B cell (primary cell): ENCODE results near the gene FKBP2. TPM values are rescaled to one million over a fixed set of nuclear protein-coding genes. Genes with fewer than 3 reads are reported as not detected.

Experiments used
- ATAC-seq: fragments of 200-7000 bp; cut with Tn5 transposase; one replicate; pipeline ENCODE4 v1.10.0; 2021; ENCODE audit warnings: low read depth, mild to moderate bottlenecking, moderate number of reproducible peaks, moderate library complexity
- CTCF ChIA-PET: fragments of 350-600 bp; sonication (Branson Sonifier 250); formaldehyde crosslinking; loops from one replicate; lab custom pipeline; 2021; ENCODE audit warnings: antibody characterized with exemption, inconsistent platforms; lab: Charles Lee
- POLR2A ChIA-PET: fragments of 350-600 bp; sonication (Branson Sonifier 250); formaldehyde crosslinking; loops from one replicate; lab custom pipeline; 2021; ENCODE audit warnings: antibody characterized with exemption; lab: Charles Lee
- DNase-seq: peaks from one replicate; pipeline ENCODE4 v3.0.0; 2013
- H2AFZ ChIP-seq: 2 replicates; pipeline ENCODE4 v1.6.1; 2012; ENCODE audit warnings: mild to moderate bottlenecking, low read depth, low read length; ENCODE audit not compliant: insufficient read depth, poor library complexity, severe bottlenecking
- H3K27ac ChIP-seq, 2 donors: 1 replicate in 1 of 2; 2 replicates in 1 of 2; pipeline ENCODE4 v1.5.1; 2012 to 2013; ENCODE audit warnings: low read length in 2 of 2, mild to moderate bottlenecking in 2 of 2, moderate library complexity in 1 of 2
- H3K27me3 ChIP-seq, 4 experiments: fragments of 200-600 bp in 1 of 4; sonication (generic) in 1 of 4; replicated peaks in 1 of 4; 1 replicate in 2 of 4; 2 replicates in 2 of 4; pipeline versions ENCODE4 v1.6.1 to v1.7.0; 2013 to 2016; ENCODE audit warnings: low read length in 3 of 4, mild to moderate bottlenecking in 2 of 4, mixed read lengths in 1 of 4, moderate library complexity in 1 of 4; ENCODE audit not compliant: insufficient read depth in 4 of 4, control insufficient read depth in 3 of 4; ENCODE audit errors: control extremely low read depth in 1 of 4
- H3K36me3 ChIP-seq, 2 experiments: replicated peaks in 1 of 2; 1 replicate in 1 of 2; 2 replicates in 1 of 2; pipeline versions ENCODE4 v1.6.1 to v1.7.1; 2013; ENCODE audit warnings: low read length in 1 of 2; ENCODE audit not compliant: insufficient read depth in 2 of 2, control insufficient read depth in 1 of 2; ENCODE audit errors: control extremely low read depth in 1 of 2, extremely low read depth in 1 of 2
- H3K4me1 ChIP-seq, 2 donors: fragments of 200-600 bp in 1 of 2; sonication (generic) in 1 of 2; 1 replicate in 1 of 2; 2 replicates in 1 of 2; pipeline versions ENCODE4 v1.5.1 to v1.6.1; 2013 to 2017; ENCODE audit warnings: low read length in 2 of 2; ENCODE audit not compliant: control insufficient read depth in 2 of 2, insufficient read depth in 2 of 2
- H3K4me2 ChIP-seq: replicated peaks from 2 replicates; pipeline ENCODE3; 2012; ENCODE audit warnings: mild to moderate bottlenecking, low read depth, low read length; ENCODE audit not compliant: poor library complexity, severe bottlenecking
- H3K4me3 ChIP-seq, 5 experiments: fragments of 200-600 bp in 1 of 5; sonication (generic) in 1 of 5; 1 replicate in 3 of 5; 2 replicates in 2 of 5; pipeline versions ENCODE4 v1.5.1 to v1.7.0; 2011 to 2016; ENCODE audit warnings: low read length in 4 of 5, mild to moderate bottlenecking in 4 of 5, low read depth in 2 of 5, control low read depth in 1 of 5, moderate library complexity in 1 of 5; ENCODE audit not compliant: insufficient read depth in 1 of 5; ENCODE audit errors: control extremely low read depth in 1 of 5, extremely low read depth in 1 of 5
- H3K79me2 ChIP-seq: fragments of 200-600 bp; sonication (generic); one replicate; pipeline ENCODE4 v1.6.0; 2016; ENCODE audit warnings: low read length; ENCODE audit not compliant: control insufficient read depth, insufficient read depth
- H3K9ac ChIP-seq: fragments of 200-600 bp; sonication (generic); 2 replicates; pipeline ENCODE4 v1.6.1; 2017; ENCODE audit warnings: mild to moderate bottlenecking, low read length, moderate library complexity
- H3K9me3 ChIP-seq, 3 donors: one replicate each; pipeline versions ENCODE4 v1.6.1 to v1.7.1; 2013; ENCODE audit warnings: low read length in 2 of 3; ENCODE audit not compliant: control insufficient read depth in 2 of 3, insufficient read depth in 1 of 3; ENCODE audit errors: control extremely low read depth in 1 of 3
- H4K20me1 ChIP-seq: 2 replicates; pipeline ENCODE4 v1.6.0; 2012; ENCODE audit warnings: mild to moderate bottlenecking, low read length; ENCODE audit not compliant: insufficient read depth, control insufficient read depth, poor library complexity, severe bottlenecking
- H3K27ac Mint-ChIP-seq: one replicate; pipeline ENCODE4 v1.8.0; 2021; ENCODE audit warnings: mixed read lengths
- H3K27me3 Mint-ChIP-seq: one replicate; pipeline ENCODE4 v1.8.0; 2021; ENCODE audit warnings: mixed read lengths
- H3K4me1 Mint-ChIP-seq: one replicate; pipeline ENCODE4 v1.8.0; 2021; ENCODE audit warnings: mixed read lengths
- H3K4me3 Mint-ChIP-seq: one replicate; pipeline ENCODE4 v1.8.0; 2021; ENCODE audit warnings: mixed read lengths
- H3K9me3 Mint-ChIP-seq: one replicate; pipeline ENCODE4 v1.8.0; 2022; ENCODE audit warnings: mixed read lengths; ENCODE audit not compliant: insufficient read depth
- CTCF ChIP-seq: fragments of 200-600 bp; IDR thresholded peaks from one replicate; pipeline ENCODE4 v1.8.0; 2022; ENCODE audit warnings: antibody characterized with exemption, mild to moderate bottlenecking
- EZH2 ChIP-seq: IDR thresholded peaks from 2 replicates; pipeline ENCODE4 v1.6.1; 2012; ENCODE audit warnings: borderline replicate concordance, low read depth, mild to moderate bottlenecking, moderate library complexity, low read length; ENCODE audit not compliant: insufficient read depth, poor library complexity, severe bottlenecking
- WGBS: methylation state at CpG from one replicate; pipeline ENCODE4 v1.1.5; 2013; ENCODE audit warnings: missing lambda C conversion rate; ENCODE audit not compliant: insufficient coverage; 5-methylcytosine and 5-hydroxymethylcytosine counted together
- intact Hi-C: fragments of 100-400 bp; cut with micrococcal nuclease; formaldehyde crosslinking; loops from one replicate; pipeline ENCODE4 v1.10.0; 2022
- polyA plus RNA-seq: library from polyadenylated mRNA; depleted of rRNA; stranded (reverse); fragments of >200 nt; gene quantifications from 2 replicates; pipeline ENCODE4 v1.2.3, GENCODE V29; 2012
- total RNA-seq, 2 donors: library from RNA; stranded (reverse); fragments of 120-200 nt in 1 of 2; gene quantifications; 1 replicate in 1 of 2; 2 replicates in 1 of 2; pipeline versions ENCODE4 v1.2.3 to v1.2.4, GENCODE V29; 2013 to 2022

Gene FKBP2
- total and polyA plus RNA-seq, 2 donors (not counting 1 experiment from before 2014, with no cell fraction given), result 23.7 to 38.2 TPM

GRCh38 chr11:64210301-64211020, 30.4 kb upstream of the FKBP2 start:
- peaks cover 60% of the 10 kb centered on the region for H3K4me1 Mint-ChIP-seq

More at GRCh38 chr11:64210301-64211020, 30.4 kb upstream of the FKBP2 start:
- ChIA-PET CTCF (interaction anchor here (7.2 kb wide), 1 partner anchor 15 kb away, joined by 70 read pairs; the partner anchor contains the start of genes NUDT22 and TRPT1), POLR2A (interaction anchor here (1.7 kb wide), 1 partner anchor 15 kb away, joined by 4 read pairs; no protein-coding TSS in a partner anchor)
- Histone ChIP-seq H3K27ac (no peak overlapping the region), H3K4me1 (peaks cover 23 to 55% of the 10 kb centered on the region in 2 donors), H3K4me3 (no peak overlapping the region), H3K36me3 (peaks cover 0 to 34% of the 10 kb centered on the region in 2 experiments), H3K9ac (no peak overlapping the region), H3K9me3 (no peaks in the 10 kb centered on the region), H4K20me1 (peaks cover 37% of the 10 kb centered on the region), H3K4me2 (no peak overlapping the region), H3K79me2 (peaks cover 34% of the 10 kb centered on the region), H2AFZ (no peak overlapping the region), H3K27me3 (no peaks in the 10 kb centered on the region)
- intact Hi-C loops, result no loop called here
- WGBS, result 96% methylated on average over 24 of the region's 24 CpGs
- peak overlapping the region; percentile 56 for H3K27ac Mint-ChIP-seq
- no peaks in the 10 kb centered on the region for H3K9me3 Mint-ChIP-seq
- TF ChIP-seq EZH2, result no peak
- no peak for TF ChIP-seq CTCF
- ATAC-seq, result no peak
- DNase-seq, result no peak
- H3K27me3 Mint-ChIP-seq, result no peaks in the 10 kb centered on the region
- H3K4me3 Mint-ChIP-seq, result no peak overlapping the region
